ENCODE results near the gene LGALS16.
"Not testable (repeated sequence)": the region's sequence is repeated elsewhere in the genome, so short reads cannot be mapped to it uniquely, and the experiment has no call there.

LGALS16 gene

DNA sequence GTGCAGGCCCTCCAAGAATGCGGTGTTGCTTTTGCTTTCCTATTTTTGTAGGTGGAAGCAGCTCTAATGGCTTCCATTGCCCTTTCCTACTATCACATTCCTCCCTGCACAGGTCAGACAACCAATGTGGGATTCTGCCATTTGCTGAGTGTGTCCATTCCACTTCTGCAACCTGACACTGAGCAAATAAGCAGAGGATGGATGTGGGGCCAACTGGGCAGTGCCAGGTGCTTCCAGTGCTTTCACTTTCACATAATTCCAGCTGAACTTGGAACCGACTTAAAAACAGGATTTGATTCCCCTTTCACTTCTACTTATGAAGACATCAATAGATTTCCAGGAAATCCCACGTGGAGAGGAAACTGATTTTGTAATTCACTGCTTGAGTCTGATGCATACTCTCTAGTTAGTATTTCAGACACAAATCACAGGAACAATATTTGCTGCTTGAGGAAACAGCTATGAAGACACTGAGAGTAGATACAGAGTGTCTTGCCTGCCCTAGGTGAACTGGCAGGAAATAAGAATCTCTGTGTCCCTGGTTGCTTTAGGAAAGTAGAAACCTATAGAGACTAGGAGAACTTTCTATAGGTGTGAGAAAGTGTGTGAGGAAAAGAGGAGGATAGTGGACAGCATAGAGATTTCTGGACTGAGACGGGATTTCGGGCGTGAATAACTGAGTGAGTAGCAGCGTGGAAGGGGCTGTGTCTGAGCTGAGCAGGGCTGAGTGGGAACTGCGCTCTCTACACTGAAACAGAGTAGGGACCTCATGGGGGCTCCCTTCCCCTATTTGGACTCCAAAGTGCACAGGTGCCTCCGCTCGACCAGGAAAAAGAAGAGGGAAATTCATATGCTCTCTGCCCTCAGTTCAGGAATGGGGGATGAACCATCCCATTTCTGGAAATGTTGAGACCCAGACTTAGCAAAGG lies 22.5 kb downstream of the LGALS16 start:
- no peak for DNase-seq (ENCODE audit: low read depth)

DNA sequence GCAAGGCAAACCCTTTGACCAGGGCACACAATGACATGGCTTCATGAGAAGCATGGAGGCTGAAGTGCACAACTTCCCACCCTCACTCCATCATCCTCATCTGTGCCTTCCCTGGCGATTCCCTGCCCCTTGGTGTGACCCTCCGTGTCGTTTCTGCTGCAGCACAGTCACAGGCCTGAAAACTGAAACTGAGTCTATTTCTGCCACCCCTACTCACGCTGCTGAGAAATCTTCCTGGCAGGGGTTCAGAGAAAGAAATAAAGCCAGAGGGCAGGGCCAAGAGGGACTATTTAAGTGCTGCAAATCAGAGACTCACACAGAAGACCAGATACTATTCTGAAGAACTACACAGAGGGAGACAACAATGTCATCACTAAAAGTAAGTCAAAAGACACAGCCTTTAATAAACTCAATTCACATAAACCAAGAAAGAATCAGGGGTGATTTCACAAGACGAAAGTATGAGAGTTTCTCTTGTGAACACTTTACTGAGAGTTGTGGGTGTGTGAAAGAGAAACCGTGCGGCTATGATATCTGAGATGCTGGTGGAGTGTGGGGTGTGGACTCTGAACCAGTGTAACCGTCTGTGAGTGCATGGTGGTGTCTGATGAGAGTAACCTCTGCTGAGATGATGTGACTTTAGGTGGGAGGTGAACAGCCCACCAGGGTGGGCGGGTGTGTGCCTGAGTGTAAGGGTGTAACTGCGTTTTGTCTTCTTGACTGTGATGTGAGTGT lies 23.5 kb downstream of the LGALS16 start:
- no peak for DNase-seq (ENCODE audit: low read depth)

DNA sequence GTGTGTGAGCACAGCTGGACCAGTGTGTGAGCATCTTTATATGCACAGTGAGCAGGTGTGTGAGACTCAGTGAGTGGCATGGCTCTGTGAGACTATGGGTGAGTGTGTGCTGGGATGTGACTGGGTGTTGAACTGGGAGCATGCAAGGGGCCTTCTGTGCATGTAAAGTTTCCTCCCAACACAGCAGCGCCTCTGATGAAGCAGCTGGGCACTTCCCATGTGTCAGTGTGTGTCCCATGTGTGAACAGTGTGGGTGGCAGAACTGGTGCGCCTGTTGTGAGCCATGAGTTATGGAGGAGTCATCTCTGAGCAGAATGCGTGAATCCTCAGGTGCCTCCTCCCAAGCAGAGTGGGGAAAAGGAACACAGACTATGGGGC lies 24.1 kb downstream of the LGALS16 start:
- DNase-seq (ENCODE audit: low read depth): no peak

DNA sequence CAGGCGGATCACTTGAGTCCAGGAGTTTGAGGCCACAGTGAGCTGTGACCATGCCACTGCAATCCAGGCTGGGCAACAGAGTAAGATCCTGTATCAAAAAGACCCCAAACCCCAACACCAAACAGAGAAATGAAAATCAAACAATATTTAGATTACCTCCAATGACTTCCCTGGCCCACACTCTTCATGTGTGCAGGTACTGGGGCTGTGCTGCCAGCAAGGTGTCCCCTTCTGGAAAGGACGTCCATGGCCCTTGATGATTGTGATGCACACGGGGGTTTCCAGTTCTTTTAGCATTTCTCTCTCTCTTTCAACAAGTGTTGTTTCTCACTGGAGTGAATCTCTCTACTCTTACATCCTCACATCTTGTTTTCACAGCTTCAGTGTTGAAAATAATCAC lies 24.9 kb downstream of the LGALS16 start:
- no peak for DNase-seq (ENCODE audit: low read depth)

DNA sequence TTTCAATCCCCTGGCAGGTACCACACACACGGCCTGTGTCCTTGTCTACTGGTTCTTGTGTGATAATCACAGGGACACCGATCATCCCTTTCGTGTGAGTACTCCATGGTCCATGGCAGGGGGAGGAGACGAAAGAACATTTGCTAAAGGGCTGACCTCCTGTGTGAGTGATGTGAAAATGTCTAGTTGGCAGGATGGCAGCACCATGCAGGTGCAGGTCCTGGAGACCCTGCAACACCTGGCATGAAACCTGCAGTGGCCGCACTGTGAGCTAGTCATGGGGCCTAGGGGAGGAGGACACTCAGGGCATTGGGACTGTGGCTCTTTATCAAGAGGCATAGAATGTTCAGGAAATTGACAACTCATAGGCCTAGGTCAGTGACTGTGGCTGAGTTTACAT lies 25.7 kb downstream of the LGALS16 start:
- DNase-seq (ENCODE audit: low read depth): no peak

DNA sequence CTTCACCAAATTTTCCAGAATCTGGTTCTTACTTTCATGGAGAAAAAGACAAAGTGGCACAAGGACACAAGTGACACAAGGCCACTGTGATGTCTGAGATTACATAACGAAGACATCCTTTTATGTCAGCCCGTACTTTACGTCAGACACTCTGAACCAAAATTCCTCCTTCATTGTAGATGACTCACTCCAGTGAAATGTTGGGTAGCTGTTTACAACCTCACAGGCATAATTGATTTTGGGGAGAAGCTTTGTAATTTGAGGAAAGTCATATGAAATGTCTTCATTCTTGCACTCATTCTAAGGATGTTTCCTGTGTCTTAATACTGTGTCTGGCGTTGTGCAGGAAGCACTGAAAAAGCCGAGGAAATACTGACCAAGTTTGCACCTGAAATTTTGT lies 28.6 kb downstream of the LGALS16 start:
- DNase-seq (ENCODE audit: low read depth): no peak

DNA sequence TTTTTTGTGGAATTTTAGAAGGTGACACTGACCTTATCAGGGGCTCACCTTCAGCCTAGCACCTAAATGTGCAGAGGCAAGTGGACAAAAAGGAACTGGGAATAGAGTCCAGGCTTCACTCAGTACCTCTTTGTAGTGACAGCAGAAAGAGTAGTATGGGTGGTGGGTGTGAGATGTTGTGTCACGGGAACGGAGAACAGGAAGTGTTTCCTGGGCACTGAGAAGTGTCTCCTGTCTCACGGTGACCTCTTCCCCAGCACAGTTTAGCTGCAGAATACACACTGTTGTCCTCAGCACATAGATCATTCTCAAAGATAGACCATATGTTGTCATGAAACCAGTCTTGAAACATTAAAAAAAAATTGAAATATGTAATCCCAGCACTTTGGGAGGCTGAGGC lies 31.0 kb downstream of the LGALS16 start:
- DNase-seq (ENCODE audit: low read depth): no peak

DNA sequence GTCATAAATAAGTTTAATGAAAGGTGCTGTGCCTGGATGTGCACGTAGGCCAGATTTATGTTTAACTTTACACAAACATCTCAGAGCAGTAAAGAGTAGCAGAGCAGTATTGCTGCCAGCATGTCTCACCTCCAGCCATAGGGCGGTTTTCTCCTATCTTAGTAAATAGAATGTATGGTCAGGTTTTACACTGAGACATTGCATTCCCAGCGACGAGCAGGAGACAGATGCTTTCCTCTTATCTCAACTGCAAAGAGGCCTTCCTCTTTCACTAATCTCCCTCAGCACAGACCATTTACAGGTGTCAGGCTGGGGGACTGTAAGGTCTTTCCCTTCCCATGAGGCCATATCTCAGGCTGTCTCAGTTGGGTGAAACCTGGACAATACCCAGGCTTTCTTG lies 32.9 kb downstream of the LGALS16 start:
- not testable (repeated sequence) for DNase-seq (ENCODE audit: low read depth)

DNA sequence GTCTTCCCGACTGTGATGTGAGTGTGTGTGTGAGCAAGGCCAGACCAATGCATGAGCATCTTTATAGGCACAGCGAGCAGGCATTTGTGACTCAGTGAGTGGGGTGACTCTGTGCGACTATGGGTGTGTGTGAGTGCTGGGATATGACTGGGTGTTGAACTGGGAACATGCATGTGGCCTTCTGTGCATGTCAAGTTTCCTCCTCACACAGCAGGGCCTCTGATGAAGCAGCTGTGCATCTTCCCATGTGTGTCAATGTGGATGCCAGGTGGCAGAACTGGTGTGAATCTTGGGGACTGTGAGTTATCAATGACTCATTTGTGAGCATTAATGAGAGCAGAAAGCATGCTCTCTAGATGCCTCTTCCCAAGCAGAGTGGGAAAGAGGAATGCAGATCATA lies 36.5 kb downstream of the LGALS16 start:
- no peak for DNase-seq (ENCODE audit: low read depth)

DNA sequence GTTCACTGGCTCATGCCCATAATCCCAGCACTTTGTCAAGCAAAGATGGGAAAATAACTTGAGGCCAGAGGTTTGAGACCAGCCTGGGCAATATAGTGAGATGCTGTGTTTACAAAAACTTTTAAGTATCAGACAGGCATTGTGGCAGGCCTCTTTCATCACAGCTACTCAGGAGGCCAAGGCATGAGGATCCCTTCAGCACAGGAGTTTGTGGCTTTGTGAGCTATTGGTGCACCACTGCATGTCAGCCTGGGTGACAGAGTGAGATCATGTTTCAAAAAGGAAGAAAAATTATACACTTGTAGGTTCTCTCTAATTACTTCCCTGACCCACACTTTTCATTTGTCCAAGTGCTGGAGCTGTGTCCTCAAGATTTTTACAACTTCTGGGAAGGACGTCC lies 37.1 kb downstream of the LGALS16 start:
- DNase-seq (ENCODE audit: low read depth): no peak

DNA sequence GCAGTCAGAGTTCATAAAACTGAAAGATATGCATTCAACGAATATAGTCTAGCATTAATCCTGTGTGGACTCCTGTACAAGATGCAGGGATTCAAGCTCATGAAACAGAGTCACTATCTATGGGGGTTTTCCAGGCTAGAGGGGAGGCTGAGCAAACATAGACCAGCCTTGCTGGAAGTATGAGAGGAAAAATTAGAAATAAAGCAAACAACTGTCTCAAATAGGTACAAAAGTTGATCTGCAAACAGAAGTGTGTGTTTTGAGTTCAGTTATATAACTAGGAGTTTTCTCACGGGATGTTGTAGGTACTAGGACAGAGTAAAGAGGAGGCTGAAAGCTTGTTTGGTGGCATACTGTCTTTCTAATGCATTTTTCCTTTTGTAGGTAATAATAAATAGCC lies 40.0 kb downstream of the LGALS16 start:
- DNase-seq (ENCODE audit: low read depth): no peak

DNA sequence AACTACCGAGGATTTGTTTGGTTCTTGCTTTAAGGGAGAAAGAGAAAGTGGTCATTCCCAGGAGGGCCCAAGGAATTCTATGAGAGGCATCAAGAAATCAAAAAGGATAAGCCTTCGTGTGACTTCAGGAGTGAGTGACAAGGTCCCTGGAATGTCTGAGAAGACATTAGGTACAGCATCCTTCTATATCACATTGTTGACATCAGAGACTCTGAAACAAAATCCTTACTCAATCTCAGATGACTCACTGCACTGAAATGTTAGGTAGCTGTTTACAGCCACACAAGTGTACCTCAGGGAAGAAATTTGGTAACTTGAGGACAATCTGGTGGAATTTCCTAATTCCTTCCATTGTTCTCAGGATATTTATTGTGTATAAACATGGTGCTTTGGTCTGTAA lies 40.7 kb downstream of the LGALS16 start:
- no peak for DNase-seq (ENCODE audit: low read depth)

DNA sequence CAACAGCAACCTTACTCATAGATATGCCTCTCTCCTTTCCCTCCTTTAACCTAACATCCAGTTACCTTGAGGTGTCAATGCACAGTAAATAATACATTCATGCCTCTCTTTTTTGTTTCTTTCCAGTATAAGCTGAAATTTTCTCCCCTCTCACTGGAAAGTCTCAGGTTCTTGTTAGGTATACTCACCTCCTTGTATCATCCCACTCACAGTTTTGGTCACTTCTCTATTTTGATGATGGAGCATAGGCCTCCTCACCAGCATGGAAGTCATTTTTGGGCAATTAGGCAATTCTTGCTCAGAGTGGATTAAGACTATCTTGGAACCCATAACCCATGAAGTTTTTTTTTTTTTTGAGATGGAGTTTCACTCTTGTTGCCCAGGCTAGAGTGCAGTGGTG lies 42.8 kb downstream of the LGALS16 start:
- no peak for DNase-seq (ENCODE audit: low read depth)

DNA sequence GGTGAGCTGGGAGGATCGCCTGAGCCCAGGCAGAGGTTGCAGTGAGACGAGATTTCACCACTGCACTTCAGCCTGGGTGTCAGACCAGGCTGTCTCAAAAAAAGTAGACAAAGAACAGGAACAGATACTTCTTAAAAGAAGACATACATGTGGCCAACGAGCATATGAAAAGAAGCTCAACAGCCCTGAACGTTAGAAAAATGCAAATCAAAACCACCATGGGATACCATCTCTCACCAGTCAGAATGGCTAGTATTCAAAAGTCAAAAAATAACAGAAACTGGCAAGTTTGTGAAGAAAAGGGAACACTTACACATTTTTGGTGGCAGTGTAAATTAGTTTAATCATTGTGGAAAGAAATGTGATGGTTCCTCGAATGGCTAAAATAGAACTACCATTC lies 45.6 kb downstream of the LGALS16 start:
- DNase-seq (ENCODE audit: low read depth): no peak

DNA sequence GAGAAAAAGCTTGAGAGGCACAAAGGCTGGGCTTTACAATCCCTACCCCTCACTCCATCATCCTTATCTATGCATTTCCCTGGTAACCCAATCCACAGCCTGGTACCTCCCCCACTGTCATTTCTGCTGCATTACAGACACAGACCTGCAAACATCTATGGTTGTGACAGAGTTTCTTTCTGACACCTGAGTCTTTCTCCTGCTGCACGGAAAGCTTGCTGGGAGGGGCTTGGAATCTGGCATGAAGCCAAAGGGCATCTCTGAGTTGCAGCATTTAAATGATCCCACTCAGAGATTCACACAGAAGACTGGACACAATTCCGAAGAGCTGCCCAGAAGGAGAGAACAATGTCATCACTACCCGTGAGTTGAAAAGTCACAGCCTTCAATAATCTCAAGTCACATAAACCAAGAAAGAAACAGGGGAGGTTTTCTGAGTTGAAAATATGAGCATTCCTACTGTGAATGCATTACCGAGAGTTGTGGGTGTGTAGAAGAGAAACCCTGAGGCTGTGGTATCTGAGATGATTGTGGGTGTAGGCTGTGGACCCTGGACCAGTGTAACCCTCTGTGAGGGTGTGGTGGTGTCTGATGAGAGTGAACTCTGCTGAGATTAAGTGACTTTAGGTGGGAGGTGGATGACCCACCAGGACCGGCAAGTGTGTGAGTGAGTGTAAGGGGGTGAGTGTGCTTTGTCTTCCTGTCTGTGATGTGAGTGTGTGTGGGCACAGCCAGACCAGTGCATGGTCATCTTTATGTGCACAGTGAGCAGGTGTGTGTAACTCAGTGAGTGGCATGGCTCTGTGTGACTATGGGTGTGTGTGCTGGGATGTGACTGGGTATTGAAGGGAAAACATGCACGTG lies 48.7 kb downstream of the LGALS16 start, which contains the start of gene LGALS14:
TSS of gene LGALS14 (plus strand) at position 301 of the 864 bp plus-strand sequence. CDS start at position 349, 48 bp downstream.
- DNase-seq (ENCODE audit: low read depth): no peak

DNA sequence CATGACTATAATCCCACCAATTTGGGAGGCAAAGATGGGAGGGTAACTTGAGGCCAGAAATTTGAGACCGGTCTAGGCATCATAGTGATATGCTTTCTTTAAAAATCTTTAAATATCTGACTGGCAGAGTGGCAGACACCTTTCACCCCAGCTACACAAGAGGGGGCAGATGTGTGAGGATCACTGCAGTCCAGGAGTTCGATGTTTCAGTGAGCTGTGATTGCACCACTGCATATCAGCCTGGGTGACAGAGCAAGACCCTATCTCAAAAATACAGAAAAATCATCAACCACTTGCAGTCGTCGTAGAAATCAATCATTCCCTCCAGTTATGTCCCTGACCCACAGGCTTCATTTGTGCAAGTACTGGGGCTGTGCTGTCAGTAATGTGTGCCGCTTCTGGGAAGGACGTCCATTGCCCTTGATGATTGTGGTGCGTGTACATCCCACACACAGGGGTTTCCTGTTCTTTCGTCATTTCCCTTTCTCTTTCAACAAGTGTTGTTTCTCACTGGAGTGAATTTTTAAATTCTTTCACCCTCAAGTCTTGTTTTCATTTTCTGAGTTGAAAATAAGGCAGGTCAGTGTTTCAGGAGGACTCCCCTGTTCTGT lies 50.0 kb downstream of the LGALS16 start:
- DNase-seq (ENCODE audit: low read depth): no peak

DNA sequence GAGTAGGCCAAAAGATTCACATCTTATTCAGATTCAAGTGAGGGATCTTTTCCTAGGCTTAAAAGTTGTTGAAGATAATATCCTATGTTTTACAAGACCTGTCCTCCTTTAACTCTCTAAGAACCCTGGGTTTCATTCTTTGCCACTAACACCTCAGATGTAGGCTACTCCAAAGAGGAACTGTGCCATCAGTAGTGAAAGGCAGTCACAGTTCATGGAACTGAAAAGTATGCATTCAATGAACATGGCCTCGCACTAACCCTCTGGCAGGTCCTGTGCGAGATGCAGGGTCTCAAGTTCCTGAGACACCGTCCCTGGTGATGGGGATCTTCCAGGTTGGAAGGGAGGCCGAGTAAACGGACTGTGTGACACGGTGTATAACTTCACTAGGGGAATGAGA lies 52.9 kb downstream of the LGALS16 start:
- DNase-seq (ENCODE audit: low read depth): no peak

DNA sequence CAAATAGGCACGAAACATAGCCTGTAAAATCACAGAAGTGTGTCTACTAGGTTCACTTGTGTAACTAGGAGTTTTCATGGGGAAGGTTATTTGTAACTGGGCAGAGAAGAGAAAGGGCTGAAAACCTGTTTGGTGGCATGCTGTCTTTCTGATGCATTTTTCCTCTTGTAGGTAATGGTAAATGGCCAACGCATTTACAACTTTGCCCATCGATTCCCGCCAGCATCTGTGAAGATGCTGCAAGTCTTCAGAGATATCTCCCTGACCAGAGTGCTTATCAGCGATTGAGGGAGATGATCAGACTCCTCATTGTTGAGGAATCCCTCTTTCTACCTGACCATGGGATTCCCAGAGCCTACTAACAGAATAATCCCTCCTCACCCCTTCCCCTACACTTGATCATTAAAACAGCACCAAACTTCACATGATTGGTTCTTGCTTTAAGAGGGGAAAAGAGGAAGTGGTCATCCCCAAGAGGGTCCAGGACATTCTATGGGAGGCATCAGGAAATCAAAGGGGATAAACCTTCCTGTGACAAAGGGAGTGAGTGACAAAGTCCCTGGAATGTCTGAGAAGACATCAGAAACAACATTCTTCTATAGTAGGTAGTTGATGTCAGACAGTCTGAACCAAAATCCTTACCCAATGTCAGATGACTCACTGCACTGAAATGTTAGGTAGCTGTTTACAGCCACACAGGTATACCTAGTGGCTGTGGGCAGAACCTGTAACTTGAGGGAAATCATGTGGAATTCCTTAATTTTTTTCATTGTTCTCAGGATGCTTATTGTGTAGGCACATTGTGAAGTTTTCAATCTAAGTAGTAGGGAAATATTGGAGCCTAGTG lies 53.5 kb downstream of the LGALS16 start:
- DNase-seq (ENCODE audit: low read depth): no peak

All from fibroblast of gingiva (primary cell).